H1 (cell line): Measurements from ENCODE around the gene USP35.

Experiments used
- EGR1 ChIP-seq: IDR thresholded peaks from 2 replicates; pipeline ENCODE4 v1.6.1; 2011; ENCODE audit warnings: low read depth, low read length, borderline replicate concordance
- FOSL1 ChIP-seq: IDR thresholded peaks from 2 replicates; pipeline ENCODE4 v1.6.1; 2011; ENCODE audit warnings: mild to moderate bottlenecking, low read depth, low read length, moderate library complexity; ENCODE audit not compliant: insufficient read depth
- MAFK ChIP-seq: IDR thresholded peaks from 2 replicates; pipeline ENCODE4 v1.6.1; 2012; ENCODE audit warnings: low read depth, mild to moderate bottlenecking, improper control_type of control experiment, low read length
- POU5F1 ChIP-seq: IDR thresholded peaks from 2 replicates; pipeline ENCODE4 v1.6.1; 2011; ENCODE audit warnings: low read depth, mild to moderate bottlenecking, low read length, moderate library complexity
- SP2 ChIP-seq: IDR thresholded peaks from 2 replicates; pipeline ENCODE4 v1.6.1; 2012; ENCODE audit warnings: mild to moderate bottlenecking, low read length, inconsistent platforms
- YY1 ChIP-seq: IDR thresholded peaks from 2 replicates; pipeline ENCODE4 v1.6.1; 2011; ENCODE audit warnings: low read depth, mild to moderate bottlenecking, low read length
- ZNF274 ChIP-seq: IDR thresholded peaks from 2 replicates; pipeline ENCODE4 v1.7.0; 2012; ENCODE audit warnings: low read length, borderline replicate concordance; ENCODE audit errors: extremely low read depth
- TF ChIP-seq, protein P1 (sequence below): IDR thresholded peaks from 2 replicates; pipeline ENCODE4 v1.6.1; 2012; ENCODE audit warnings: inconsistent platforms
- TF ChIP-seq, protein P2 (sequence below), 3 experiments: IDR thresholded peaks; 1 replicate in 2 of 3; 2 replicates in 1 of 3; pipeline versions ENCODE4 v1.5.1 to v1.6.1; 2011; ENCODE audit warnings: low read length in 3 of 3, mild to moderate bottlenecking in 3 of 3, inconsistent platforms in 2 of 3, low read depth in 1 of 3, moderate library complexity in 1 of 3; ENCODE audit not compliant: insufficient read depth in 1 of 3; ENCODE audit errors: control extremely low read depth in 1 of 3
- TF ChIP-seq, protein P3 (sequence below): IDR thresholded peaks from 2 replicates; pipeline ENCODE4 v1.6.1; 2012; ENCODE audit warnings: inconsistent platforms

DNA sequence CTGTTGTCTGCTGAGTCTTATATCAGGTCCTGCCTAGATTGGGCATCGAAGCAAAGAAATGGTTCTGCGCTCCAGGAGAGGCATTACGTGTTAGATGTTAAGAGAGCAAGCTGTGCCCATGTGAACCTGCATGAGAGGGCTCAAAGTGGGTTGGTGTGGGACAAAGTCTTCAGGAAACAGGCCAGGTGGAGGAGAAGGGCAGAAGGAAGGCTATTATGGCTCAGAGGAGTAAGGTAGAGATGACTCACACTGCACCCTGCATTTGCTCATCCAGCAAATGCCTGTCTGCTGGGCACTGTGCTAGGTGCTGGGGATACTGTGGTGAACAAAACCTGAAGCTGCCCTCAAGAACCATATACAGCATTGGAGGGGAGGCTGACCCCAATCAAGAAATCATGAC is 5.8 kb downstream of the USP35 start:
- no peak for TF ChIP-seq MAFK
- TF ChIP-seq, protein P1, sequence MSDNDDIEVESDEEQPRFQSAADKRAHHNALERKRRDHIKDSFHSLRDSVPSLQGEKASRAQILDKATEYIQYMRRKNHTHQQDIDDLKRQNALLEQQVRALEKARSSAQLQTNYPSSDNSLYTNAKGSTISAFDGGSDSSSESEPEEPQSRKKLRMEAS = no peak
- no peak for TF ChIP-seq FOSL1
- TF ChIP-seq EGR1 = no peak
- TF ChIP-seq, protein P2, sequence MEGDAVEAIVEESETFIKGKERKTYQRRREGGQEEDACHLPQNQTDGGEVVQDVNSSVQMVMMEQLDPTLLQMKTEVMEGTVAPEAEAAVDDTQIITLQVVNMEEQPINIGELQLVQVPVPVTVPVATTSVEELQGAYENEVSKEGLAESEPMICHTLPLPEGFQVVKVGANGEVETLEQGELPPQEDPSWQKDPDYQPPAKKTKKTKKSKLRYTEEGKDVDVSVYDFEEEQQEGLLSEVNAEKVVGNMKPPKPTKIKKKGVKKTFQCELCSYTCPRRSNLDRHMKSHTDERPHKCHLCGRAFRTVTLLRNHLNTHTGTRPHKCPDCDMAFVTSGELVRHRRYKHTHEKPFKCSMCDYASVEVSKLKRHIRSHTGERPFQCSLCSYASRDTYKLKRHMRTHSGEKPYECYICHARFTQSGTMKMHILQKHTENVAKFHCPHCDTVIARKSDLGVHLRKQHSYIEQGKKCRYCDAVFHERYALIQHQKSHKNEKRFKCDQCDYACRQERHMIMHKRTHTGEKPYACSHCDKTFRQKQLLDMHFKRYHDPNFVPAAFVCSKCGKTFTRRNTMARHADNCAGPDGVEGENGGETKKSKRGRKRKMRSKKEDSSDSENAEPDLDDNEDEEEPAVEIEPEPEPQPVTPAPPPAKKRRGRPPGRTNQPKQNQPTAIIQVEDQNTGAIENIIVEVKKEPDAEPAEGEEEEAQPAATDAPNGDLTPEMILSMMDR (IDR thresholded peaks at IDR 0.05; ENCODE audit: control extremely low read depth in 1 of 3, insufficient read depth in 1 of 3, low read depth in 1 of 3, low read length in 3 of 3) = no peak
- no peak for TF ChIP-seq ZNF274
- TF ChIP-seq YY1 = no peak
- no peak for TF ChIP-seq SP2
- no peak for TF ChIP-seq POU5F1
- TF ChIP-seq, protein P3, sequence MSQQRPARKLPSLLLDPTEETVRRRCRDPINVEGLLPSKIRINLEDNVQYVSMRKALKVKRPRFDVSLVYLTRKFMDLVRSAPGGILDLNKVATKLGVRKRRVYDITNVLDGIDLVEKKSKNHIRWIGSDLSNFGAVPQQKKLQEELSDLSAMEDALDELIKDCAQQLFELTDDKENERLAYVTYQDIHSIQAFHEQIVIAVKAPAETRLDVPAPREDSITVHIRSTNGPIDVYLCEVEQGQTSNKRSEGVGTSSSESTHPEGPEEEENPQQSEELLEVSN = no peak
